HG03108 (cell line): ENCODE measurements around the gene DBI.
"Not testable (repeated sequence)": the region's sequence is repeated elsewhere in the genome, so short reads cannot be mapped to it uniquely, and the experiment has no call there.

Source experiments
- ATAC-seq: cut with Tn5 transposase; IDR thresholded peaks from one replicate; pipeline ENCODE4 v1.9.1; 2021; ENCODE audit warnings: moderate library complexity; ENCODE audit not compliant: unreplicated experiment

DBI gene

DNA sequence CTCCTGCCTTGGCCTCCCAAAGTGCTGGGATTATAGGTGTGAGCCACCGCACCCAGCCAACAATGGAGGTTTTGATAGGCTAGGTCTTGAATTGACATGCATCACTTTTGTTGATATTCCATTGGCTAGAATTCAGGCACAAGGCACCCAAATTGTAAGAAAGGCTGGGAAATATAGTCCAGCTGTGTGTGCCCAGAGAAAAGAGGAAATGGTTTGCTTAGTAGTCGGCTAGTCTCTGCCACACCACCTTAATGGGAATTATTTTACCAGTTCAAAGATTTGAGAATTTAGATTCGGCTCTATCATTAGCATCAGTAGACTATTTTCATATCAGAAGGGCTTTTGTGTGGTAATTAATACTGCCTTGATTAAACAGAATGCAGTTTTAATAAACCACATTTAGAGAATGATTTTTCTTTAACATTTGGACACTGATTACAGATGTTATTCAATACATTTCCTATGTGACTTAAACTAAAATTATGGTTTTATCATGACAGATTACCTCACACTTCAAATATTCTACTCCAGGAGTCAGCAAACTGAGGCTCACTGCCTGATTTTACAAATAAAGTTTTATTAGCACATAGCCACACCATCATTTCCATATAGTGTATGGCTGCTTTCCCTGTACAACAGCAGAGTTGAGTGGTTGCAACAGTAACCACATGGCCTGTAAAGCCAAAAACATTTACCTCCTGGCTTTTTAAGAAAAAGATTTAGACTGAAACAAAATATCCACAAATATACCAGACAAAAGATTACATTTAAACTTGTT lies 27.4 kb downstream of the DBI start:
- ATAC-seq = no peak

DNA sequence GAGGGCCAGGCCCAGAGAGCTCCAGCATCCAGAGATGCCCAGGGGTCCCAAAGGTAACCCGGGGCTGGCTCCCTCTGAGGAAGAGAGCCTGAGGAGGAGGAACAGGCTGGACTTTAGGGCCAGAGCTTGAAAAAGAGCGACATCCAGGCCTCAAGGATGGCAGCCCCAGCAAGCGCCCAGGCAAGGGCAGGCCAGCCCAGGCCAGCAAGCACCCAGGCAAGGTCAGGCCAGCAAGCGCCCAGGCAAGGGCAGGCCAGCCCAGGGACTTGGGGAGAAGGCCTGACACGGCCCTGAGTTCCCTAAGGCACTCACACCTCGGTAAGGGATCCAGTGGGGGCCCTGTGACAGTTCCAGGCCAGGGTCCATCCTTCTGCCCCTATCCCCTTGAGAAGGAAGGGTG lies 30.4 kb downstream of the DBI start:
- no peak for ATAC-seq

DNA sequence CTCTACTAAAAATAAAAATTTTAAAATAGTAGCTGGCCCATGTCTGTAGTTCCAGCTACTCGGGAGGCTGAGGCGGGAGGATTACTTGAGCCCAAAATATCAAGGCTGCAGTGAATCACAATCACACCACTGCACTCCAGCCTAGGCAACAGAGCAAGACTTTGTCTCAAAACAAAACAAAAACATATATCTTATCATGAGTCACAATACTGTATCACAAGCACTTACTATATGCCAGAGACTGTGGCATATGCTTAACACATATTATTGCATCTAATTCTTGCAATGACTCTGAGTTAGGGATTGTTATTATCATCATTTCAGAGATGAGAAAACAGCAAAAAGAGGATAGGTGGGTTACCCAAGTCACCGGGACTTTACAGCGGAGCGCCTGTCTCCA lies 35.3 kb downstream of the DBI start:
- no peak for ATAC-seq

DNA sequence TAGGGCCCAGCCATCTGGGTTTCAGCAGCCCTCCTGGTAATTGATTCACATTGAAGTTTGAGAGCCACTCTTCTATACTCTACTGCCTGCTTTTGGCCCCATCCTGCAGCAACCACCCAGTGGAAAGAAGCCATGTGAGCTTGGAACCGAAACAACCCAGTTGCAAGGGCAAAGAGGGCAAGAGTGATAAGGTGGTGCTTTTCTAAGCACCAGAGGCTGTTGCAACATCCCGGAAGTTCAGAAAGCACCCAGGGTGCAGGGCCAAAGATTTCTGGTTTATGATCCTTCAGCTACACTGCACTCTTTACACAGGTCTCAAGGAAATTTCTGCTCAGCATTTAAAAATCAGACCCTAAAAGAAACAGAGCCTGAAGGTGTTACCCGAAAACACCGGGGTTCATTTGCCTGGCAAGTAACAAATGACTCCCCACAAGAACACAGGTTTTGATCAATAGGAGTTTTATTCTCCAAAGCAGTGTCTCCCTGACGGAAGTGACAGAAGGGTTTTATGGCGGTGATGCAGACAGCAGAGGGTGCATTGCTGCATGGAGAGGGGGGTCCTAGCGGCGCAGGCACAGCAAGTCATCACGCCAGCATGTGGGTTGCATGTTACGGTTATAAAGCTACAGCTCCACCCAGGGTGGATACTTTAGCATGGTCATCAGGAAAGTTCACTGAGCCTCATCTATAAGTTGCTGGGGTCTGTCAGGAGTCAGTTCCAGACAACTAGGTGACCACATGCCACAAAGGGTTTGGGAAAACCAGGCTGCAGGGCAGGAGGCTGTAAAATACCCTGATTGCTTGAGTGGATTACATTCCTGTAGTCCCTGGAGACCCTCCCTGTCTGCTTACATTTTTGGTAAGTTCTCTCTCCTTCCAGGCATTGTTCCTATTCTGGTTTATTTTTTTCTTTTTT lies 36.1 kb downstream of the DBI start:
- no peak for ATAC-seq

DNA sequence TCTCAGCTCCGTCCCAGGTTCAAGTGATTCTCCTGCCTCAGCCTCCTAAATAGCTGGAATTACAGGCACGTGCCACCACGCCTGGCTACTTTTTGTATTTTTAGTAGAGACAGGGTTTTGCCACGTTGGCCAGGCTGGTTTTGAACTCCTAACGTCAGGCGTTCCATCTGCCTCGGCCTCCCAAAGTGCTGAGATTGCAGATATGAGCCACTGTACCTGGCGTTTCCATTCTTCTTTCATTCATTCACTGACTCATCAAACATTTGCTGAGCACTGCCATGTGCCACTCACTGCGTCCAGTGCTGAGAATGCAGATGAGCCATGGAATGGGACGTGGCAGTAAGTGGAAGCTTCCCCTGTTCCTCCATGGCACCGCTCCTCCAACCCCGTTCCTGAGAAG lies 36.8 kb downstream of the DBI start:
- ATAC-seq = not testable (repeated sequence)

DNA sequence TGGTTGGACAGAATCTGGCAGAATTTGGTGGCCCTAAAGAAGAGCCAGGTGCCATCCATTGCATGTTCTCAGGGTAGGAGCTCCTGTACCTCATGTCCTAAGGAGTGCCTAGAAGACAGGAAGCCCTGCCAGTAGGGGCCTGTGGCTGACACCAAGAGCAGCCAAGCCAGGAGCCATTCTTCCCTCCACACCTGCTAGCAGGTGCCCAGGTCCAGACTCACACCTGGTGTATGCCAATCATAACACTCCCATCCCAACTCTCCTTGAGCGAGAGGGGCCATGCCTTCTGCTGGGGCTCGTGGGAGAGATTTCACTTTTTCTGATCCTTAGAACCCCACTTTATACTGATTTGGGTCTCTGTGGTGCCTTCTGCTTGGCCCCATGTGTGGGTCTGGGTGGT lies 38.4 kb downstream of the DBI start:
- ATAC-seq = no peak

DNA sequence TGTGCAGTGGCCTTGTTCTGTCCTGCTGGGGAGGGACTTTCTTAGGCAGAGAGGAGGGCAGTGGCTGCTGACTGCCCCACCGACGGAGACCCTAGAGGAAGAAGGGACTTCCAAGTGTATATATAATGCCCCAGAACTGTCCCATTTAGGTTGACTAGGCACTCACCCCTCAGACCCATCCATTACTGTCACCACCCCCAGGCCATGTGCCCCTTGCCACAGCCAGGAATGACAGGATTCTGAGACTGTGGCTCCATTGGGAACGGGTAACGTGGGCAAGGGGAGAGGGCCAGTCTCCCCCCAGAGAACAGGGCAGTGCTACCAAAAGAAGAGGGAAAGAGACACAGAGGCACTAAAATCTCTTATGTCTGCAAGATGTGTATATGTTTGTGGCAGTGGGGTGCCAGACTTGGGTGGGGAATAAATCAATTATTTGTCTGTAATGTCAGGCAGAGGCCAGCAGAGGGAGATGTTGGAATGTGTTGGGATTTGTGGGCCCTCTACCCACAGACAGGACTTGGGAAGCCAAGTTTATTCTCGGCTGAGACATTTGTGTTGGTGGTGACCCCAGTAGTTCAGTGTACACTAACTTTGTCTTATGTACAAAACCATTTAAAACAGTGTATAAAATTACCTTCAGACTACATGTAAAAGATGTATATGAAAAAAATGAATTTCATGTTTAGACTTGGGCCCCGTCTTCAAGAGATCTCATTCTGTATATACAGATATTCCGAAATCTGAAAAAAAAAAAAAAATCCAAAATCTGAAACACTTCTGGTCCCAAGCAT lies 40.8 kb downstream of the DBI start:
- no peak for ATAC-seq

DNA sequence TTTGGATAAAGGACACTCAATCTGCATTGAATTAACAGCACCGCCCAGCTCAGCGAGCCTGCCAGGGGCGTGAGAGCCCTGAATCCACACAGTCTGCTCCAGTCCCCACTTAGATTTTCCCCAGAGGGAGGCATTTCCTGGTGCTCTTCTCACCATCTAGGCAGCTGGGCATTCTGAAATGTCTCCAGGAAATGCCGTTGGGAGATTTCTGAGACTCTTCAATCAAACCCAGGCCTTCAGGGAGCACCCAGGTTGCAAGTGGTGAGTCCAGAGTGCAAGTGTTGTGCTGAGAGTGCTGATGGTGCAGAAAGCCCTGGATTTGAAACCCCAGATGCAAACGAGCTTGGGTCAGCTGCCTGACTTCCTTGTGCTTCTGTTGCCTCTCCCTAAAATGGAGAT lies 41.4 kb downstream of the DBI start:
- ATAC-seq = no peak

DNA sequence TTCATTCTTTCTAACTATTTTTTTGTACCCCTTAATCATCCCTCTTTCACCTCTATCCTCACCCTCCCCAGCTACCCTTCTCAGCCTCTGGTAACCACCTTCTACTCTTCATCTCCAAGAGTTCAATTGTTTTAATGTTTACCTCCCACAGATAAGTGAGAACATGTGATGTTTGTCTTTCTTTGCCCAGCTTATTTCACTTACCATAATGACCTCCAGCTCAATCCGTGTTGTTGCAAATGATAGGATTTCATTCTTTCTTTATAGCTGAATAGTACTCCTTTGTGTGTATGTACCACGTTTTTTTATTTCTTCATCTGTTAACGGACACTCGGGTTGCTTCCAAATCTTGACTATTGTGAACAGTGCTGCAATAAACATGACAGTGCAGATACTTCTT lies 42.7 kb downstream of the DBI start:
- no peak for ATAC-seq

DNA sequence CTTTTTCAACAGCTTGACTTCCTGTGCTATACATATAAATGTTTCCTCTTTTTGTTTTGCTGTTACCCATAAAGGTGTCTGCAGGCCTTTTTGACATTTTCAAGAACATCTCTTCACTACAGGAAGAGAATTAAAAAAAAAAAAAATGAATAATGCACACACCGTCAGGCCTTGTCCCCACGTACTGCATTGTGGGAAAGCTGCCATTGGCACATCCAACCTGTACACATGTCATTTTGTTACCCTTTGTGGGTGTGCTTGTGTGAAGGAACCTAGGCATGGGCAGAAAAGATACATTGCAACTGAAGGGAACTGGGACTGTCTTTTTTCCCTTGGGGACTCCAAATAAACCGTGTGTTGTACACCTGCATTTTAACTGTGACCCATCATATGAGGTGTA lies 48.1 kb downstream of the DBI start:
- ATAC-seq = no peak

DNA sequence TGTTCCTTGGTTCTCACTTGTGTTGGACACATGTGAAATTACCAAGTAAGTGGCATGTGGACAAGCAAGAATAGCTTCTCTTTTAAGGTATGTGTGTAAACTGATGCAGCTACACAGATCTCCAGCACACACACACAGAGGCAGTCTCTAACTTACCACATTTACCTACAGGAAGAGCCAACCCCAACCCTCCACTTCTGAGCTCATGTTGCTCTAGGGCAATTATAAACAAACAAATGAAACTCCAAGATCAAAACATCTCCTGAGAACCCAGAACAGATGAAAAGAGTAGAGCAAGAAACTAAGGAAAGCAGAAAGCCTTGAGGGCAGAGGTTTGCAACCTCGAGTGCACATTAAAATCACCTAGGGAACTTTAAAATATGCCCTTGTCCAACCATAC lies 48.9 kb downstream of the DBI start:
- no peak for ATAC-seq

DNA sequence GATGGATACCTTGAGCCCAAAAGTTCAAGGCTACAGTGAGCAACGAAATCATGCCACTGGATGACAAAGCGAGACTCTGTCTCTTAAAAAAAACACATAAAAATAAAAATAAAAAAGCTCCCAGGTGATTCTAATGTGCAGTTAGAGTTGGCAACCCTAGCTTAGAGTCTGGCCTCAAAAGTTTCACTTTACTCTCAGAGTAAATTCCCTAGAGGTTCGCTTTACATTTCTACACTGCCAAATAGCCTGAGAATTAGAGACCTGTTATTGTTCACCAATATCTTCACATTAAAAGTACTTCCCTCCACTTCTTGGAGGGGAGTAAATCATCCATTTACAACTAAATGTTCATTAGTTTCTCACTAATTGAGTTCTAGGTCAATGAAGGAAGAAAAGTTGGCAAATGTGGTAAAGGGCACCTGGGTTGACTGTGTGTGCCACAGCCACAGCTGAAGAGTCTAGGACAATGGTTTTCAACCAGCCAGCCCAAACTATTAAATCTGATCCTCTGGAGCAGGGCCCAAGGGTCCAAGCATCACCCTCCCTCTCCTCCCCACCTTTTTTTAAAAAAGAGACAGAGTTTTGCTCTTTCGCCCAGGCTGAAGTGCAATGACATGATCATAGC lies 49.6 kb downstream of the DBI start:
- no peak for ATAC-seq

DNA sequence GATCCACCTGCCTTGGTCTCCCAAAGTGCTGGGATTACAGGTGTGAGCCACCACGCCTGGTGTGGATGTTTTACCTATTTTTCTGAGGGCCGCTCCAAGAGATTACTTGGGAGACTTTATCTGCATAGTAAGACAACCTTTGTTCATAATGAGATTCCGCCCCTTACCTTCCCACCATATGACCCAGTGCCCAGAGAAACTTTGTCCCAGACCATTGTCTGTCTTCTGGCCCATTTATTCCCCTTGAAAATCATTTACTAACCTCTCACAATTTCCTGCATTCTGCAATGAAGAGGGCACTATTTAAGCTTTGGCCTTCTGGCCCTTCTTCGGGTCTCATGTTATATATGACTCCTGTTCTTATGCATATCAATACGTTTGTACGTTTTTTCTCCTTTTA lies 51.1 kb downstream of the DBI start:
- ATAC-seq = no peak

DNA sequence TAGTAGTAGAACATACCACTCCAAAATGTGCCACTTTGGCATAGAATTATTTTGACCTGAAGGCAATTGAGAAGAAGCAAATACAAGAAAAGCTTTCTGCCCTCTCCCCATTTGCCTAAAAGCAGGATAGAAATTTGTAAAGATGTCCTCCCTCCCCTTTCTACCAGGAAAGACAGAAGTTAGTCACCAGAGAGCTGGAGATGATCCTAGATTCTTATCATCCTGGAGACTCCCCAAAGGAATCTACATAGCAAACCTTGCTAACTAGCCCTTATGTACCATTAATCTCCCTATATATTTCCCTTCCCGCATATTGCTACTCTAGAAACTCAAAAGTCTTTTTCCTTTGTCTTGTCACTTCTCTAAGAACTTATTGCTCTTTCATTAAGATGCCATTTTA lies 52.3 kb downstream of the DBI start:
- no peak for ATAC-seq

DNA sequence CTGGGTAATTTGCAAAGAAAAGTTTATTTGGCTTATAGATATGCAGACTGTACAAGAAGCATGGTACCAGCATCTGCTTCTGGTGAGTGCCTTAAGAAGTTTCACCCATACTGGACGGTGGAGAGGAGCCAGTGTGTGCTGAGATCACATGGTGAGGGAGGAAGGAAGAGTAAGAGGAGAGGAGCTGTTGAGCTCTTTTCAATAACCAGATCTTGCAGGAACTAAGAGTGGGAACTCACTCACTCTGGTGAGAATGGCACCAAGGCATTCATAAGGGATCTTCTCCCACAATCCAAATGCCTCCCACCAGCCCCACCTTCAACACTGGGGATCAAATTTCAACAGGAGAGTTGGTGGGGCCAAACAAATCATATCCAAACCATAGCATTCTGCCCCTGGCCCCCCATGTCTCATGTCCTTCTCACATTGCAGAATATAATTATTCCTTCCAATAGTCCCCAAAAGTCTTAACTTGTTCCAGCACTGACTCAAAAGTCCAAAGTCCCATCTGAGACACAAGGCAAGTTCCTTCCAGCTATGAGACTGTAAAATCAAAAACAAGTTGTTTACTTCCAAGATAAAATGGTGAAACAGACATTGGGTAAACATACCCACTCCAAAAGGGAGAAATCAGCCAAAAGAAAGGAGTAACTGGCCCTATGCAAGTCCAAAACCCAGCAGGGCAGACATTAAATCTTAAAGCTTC lies 53.2 kb downstream of the DBI start:
- no peak for ATAC-seq

DNA sequence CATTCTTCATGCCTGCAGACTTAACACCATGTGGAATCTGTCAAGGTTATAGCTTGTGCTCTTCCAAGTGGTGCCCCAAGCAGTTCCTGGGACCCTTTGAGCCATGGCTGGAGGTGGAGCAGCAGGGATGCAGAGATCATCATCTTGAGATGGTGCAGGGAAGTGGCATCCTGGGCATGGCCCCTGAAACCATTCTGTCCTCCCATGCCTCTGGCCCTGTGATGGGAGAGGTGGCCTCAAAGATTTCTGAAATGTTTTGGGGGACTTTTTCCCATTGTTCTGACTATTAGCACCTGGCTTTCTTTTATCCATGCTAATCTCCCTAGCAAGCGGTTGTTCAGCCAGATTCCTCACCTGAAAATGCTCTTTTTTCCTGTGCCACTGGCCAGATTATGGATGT lies 54.5 kb downstream of the DBI start:
- ATAC-seq = no peak

DNA sequence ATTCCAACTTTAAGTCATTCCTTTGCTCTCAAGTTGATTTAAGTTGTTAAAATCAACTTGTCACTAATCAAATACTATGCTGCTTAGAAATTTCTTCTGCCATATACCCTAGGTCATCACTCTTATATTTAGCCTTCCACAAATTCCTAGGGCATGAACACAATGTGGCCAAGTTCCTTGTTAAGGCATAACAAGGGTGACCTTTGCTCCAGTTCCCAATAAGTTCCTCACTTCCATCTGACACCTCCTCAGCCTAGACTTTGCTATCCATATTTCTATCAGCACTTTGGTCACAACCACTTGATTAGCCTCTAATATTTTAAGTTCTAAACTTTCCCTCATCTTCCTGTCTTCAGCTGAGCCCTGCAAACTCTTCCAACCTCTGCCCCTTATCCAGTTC lies 55.0 kb downstream of the DBI start:
- ATAC-seq = no peak
